ENCODE data around the gene MMP28. TPM values are rescaled to one million over a fixed set of nuclear protein-coding genes. Genes with fewer than 3 reads are reported as not detected.

The MMP28 gene
- total RNA-seq, 1 experiment from 2014 or later = not detected

DNA sequence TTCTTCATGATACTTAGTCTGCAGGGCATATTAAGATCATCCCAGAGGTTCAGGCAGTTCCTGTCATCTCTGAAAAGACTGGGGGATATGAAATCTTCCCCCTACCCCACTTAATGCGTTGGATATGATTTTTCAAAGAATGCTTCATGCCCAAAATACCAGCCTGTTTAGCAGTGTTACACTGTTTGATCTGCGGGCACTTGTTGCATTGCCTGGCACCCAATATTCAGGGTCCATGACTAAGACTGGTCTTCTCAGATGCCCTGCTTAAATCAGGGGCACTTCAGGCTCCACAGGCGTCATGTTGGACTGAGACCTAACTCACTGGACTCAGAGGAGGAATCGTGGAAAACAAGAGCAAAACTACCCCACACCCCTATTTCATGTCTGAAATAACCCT, 70.4 kb downstream of the MMP28 start:
- WGBS (ENCODE audit: extremely low coverage, insufficient read length, low lambda C conversion rate) = no CpG with 5 or more reads among the region's 4 CpGs
- Histone ChIP-seq H4K91ac (ENCODE audit: insufficient read length, low read depth, low read length) (no peak overlapping the region), H2BK15ac (ENCODE audit: low read depth, low read length) (no peak overlapping the region), H3K79me2 (ENCODE audit: insufficient read depth, low read length) (no peaks in the 10 kb centered on the region), H3K79me1 (ENCODE audit: insufficient read depth, low read depth, low read length, poor library complexity, severe bottlenecking) (no peaks in the 10 kb centered on the region), H3K4ac (ENCODE audit: low read depth, low read length) (no peak overlapping the region), H3K9ac (ENCODE audit: extremely low read depth, insufficient read length, low read length) (no peak overlapping the region), H3K27me3 (ENCODE audit: insufficient read depth, low read length) (no peaks in the 10 kb centered on the region), H4K8ac (replicated peaks; ENCODE audit: insufficient read length, low read depth, low read length) (no peak overlapping the region), H2BK20ac (ENCODE audit: low read depth, low read length, poor library complexity, severe bottlenecking) (no peak overlapping the region), H3K18ac (ENCODE audit: insufficient read length, low read depth, low read length) (no peak overlapping the region), H3K9me3 (ENCODE audit: control insufficient read depth, low read depth, low read length) (no peaks in the 10 kb centered on the region), H2BK5ac (ENCODE audit: insufficient read length, low read length) (no peak overlapping the region), H3K56ac (ENCODE audit: insufficient read length, low read depth, low read length) (no peak overlapping the region), H2BK120ac (ENCODE audit: low read depth, low read length, poor library complexity, severe bottlenecking) (no peak overlapping the region), H3K4me1 (ENCODE audit: insufficient read depth, low read length) (0 out of 2 replicates have a peak, but pooled peaks cover 3% of the 10 kb centered on the region), H2AFZ (ENCODE audit: low read length) (no peak overlapping the region), H4K5ac (ENCODE audit: insufficient read length, low read depth, low read length) (no peak overlapping the region), H3T11ph (ENCODE audit: low read length) (no peak overlapping the region), H3K23me2 (ENCODE audit: insufficient read length, low read depth, low read length, poor library complexity, severe bottlenecking) (no peaks in the 10 kb centered on the region), H2BK12ac (ENCODE audit: insufficient read length, low read depth, low read length) (no peak overlapping the region), H2AK5ac (ENCODE audit: insufficient read length, low read length) (no peak overlapping the region), H3K4me2 (ENCODE audit: insufficient read depth, insufficient read length, low read length) (no peak overlapping the region), H4K20me1 (ENCODE audit: control insufficient read depth, insufficient read depth, insufficient read length) (no peaks in the 10 kb centered on the region), H3K23ac (ENCODE audit: insufficient read length, low read depth, low read length) (no peak overlapping the region), H3K27ac (ENCODE audit: insufficient read length, low read depth, low read length) (no peak overlapping the region), H3K14ac (ENCODE audit: insufficient read depth, low read length) (no peak overlapping the region)
- no peak overlapping the region for H3K4me3 Mint-ChIP-seq
- H3K4me1 Mint-ChIP-seq = peaks cover 22 to 32% of the 10 kb centered on the region in 2 experiments
- no peak for DNase-seq
- H3K27ac Mint-ChIP-seq = no peak overlapping the region
- H3K9me3 Mint-ChIP-seq = no peaks in the 10 kb centered on the region
- H3K36me3 Mint-ChIP-seq (ENCODE audit: insufficient read depth in 1 of 3, low read depth in 3 of 3) = peaks cover 7 to 32% (median 30%) of the 10 kb centered on the region in 3 experiments; a peak in 6 of 7 replicates
- TF ChIP-seq, protein P1, sequence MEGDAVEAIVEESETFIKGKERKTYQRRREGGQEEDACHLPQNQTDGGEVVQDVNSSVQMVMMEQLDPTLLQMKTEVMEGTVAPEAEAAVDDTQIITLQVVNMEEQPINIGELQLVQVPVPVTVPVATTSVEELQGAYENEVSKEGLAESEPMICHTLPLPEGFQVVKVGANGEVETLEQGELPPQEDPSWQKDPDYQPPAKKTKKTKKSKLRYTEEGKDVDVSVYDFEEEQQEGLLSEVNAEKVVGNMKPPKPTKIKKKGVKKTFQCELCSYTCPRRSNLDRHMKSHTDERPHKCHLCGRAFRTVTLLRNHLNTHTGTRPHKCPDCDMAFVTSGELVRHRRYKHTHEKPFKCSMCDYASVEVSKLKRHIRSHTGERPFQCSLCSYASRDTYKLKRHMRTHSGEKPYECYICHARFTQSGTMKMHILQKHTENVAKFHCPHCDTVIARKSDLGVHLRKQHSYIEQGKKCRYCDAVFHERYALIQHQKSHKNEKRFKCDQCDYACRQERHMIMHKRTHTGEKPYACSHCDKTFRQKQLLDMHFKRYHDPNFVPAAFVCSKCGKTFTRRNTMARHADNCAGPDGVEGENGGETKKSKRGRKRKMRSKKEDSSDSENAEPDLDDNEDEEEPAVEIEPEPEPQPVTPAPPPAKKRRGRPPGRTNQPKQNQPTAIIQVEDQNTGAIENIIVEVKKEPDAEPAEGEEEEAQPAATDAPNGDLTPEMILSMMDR (conservative IDR thresholded peaks at IDR 0.05) = no peak
- peaks cover 4% of the 10 kb centered on the region for H3K27me3 Mint-ChIP-seq (ENCODE audit: low read depth)

Data from H9 (cell line).